GM21515 (cell line): ENCODE data around the gene CCDC78.
A peak's percentile ranks its signal among the peaks of the same experiment; 100 is the strongest.
"Not testable (repeated sequence)": the region's sequence is repeated elsewhere in the genome, so short reads cannot be mapped to it uniquely, and the experiment has no call there.

Source experiments
- ATAC-seq: cut with Tn5 transposase; IDR thresholded peaks from one replicate; pipeline ENCODE4 v1.9.1; 2021; ENCODE audit not compliant: unreplicated experiment

CCDC78 gene

GRCh38 chr16:725041-725376, 1.2 kb downstream of the CCDC78 start:
- no peak for ATAC-seq

- no peak for ATAC-seq
Measured at GRCh38 chr16:724188-725040, 1.8 kb downstream of the CCDC78 start.

DNA sequence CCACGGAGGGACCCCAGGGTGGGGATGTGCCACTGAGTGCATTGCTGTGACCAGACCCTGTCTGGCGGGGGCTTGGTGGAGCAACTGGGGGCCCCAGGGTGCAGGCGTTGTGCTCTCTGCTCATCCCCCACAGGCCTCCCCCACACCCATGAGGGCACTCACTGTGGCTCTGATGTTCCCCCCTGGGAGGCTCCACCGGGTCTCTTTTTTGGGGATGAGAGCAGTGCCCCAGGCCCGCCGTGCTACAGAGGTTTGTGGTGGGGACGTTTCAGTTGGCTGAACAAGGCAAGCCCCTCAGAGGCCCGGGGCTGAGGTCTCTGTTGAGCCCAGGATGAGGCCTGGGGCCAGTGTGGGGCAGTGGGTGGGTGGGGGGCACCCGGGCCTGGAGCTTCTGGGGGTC, 2.5 kb downstream of the CCDC78 start:
- no peak for ATAC-seq

DNA sequence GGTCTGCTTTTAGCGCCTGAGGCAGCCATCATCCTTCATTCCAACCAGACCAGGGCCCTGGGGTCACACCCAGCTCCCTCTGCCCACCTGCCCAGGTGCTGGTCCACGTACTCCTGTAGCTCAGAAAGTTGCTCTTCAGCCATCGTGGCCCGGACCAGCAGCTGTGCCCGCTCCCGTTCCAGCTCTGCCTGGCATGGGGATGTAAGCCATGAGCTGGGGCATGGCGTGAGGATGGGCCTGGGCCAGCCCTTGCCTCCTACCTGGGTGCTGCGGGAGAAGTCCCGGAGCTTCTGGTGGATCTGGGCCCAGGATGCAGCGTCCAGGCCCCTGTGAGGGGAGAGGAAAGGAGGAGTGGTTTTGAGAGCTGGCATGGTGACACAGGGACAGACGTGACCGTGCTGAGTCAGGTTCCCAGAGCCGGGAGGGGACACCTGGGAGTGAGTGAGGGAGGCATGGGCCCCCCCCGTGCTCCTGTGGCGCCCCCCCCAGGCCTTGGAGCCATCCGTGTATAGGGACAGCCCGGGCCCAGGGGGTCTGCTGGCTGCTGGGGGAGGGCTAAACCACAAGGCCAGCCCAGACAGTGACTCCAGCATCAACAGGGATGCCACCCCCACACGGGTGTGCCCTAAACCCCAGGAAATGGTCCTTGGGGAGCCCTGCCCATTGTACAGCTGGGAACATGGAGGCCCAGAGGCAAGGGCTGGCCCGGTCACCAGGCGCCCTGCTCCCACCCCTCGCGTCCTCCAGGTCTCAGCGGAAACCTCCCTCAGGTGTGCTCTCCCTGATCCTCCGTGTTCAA, 3.2 kb downstream of the CCDC78 start:
- ATAC-seq: no peak

- ATAC-seq: no peak
Measured at GRCh38 chr16:721765-722540, 4.3 kb downstream of the CCDC78 start.

GRCh38 chr16:720990-721764, 5.1 kb downstream of the CCDC78 start, which contains the start of gene ANTKMT:
ANTKMT (plus strand) TSS chr16:721146; CDS start chr16:721275, 129 bp downstream.
- peak; percentile 63 for ATAC-seq

- ATAC-seq: peak; percentile 12
Measured at GRCh38 chr16:720447-720989, 5.7 kb downstream of the CCDC78 start.

- ATAC-seq: no peak
Measured at GRCh38 chr16:719815-720446, 6.3 kb downstream of the CCDC78 start.

DNA sequence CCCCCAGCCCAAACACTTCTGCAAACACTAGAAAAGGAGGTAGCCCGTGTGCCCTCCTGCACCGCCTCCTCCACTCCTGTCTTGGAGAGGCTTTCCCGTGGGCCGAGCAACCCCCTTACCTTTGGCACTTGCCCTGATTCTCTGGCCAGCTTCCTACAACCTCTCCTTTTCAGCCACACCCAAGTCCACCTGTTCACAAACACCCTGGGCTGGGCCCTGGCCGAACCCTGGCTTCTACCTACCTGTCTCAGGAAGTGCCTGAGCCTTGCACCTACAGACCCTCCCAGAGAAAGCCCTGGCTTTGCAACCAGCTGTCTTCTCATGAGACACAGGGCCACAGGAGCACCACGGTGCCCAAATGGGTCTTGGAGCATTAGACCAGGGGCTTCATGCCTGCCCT, 7.3 kb downstream of the CCDC78 start:
- no peak for ATAC-seq

DNA sequence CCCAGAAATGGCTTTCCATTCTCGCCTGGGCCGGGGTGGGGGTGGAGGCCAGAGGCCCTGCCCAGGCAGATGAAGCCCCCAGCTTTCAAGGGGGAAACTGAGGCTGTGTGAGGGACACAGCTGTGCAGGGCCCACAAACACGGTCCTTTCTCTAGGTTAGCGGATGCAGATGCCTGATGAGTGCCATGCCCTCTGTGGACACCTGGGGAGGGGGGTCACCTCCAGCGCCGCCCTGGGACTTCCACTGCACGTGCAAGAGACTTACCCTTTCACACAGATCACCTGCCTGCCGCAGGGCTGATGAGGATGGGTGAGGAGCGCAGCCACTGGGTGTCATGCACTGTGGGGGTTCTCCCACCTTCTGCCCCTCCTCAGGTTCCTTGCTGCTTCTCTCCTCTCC, 7.9 kb downstream of the CCDC78 start:
- ATAC-seq: no peak

- no peak for ATAC-seq
Measured at GRCh38 chr16:717450-718245, 8.6 kb downstream of the CCDC78 start.

DNA sequence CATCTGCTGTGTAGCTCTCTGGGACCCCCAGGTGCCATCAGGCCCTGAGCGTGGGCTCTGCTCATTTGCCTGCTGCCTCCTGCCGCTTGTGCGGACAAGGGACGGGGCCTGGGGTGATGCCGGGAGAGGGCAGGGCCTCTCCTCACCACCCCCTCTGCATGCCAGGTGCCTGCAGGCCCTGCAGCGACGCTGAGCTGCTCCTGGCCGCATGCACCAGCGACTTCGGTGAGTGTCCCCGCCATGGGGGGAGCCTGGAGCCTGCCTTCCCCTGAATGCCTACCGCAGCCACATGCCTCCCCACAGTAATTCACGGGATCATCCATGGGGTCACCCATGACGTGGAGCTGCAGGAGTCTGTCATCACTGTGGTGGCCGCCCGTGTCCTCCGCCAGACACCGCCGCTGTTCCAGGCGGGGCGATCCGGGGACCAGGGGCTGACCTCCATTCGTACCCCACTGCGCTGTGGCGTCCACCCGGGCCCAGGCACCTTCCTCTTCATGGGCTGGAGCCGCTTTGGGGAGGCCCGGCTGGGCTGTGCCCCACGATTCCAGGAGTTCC, 9.4 kb downstream of the CCDC78 start:
- ATAC-seq: no peak

DNA sequence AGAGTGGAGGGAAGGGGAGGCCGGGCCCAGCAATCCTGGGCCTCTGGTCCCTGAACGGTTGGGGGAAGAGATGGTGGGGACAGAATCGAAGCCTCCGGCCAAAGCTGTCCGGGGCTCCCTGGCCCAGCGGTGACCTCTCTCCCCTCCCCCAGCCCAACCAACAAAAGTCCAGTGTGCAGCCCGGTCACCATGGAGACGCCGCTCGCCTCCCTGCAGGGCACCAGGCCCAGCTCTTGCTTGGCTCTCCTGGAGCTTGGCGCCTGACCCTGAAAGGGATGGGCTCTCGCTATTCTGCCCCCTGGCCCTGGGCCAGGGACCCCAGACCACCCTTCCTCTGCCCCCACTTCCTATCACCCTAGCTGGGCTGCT, 10.1 kb downstream of the CCDC78 start:
- ATAC-seq: no peak

DNA sequence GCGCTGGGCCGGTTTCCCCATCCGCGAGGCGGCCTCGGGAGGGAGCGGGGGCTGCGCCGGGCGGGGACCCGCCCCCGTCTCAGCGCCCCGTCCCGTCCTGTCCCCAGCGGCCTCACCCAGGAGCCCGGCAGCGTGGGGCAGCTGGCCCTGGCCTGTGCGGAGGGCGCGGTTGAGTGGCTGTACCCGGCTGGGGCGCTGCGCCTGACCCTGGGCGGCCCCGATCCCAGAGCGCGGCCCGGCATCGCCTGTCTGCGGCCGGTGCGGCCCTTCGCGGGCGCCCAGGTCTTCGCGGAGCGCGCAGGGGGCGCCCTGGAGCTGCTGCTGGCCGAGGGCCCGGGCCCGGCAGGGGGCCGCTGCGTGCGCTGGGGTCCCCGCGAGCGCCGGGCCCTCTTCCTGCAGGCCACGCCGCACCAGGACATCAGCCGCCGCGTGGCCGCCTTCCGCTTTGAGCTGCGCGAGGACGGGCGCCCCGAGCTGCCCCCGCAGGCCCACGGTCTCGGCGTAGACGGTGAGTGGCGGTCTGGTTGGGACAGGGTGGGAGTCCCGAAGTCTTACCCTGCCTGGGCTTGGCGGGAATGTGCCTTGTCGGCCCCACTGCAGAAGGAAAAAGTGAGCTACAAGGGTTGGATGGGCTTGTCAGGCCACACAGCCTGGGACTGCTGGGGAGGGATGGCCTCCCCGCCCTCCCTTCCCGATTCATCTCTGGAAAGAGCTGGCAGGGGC, 10.6 kb downstream of the CCDC78 start:
- peak; percentile 3 for ATAC-seq

GRCh38 chr16:714558-715476, 11.4 kb downstream of the CCDC78 start, which contains the start of gene METRN:
METRN (plus strand) TSS chr16:715118; CDS start chr16:715290, 172 bp downstream.
- peak; percentile 60 for ATAC-seq

- ATAC-seq: no peak
Measured at GRCh38 chr16:714079-714478, 12.2 kb downstream of the CCDC78 start.

DNA sequence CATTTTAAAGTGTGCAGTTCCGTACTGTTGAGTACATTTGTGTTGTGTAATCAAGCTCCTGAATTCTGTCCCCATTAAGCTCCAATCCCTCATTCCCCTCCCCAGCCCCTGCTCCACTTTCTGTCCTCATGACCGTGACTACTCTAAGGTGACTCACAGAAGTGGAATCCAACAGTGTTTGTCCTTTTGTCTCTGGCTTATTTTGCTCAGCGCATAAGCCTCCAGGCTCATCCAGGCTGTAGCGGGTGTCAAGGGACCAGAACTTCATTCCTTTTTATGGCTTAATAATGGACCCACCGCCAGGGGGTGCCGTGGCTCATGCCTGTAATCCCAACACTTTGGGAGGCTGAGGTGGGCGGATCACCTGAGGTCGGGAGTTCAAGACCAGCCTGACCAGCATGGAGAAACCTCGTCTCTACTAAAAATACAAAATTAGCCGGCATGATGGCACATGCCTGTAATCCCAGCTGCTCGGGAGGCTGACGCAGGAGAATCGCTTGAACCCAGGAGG, 13.4 kb downstream of the CCDC78 start:
- not testable (repeated sequence) for ATAC-seq
